ENCODE results near the gene NTNG2. TPM values are rescaled to one million over a fixed set of nuclear protein-coding genes. Genes with fewer than 3 reads are reported as not detected.

The NTNG2 gene, protein sequence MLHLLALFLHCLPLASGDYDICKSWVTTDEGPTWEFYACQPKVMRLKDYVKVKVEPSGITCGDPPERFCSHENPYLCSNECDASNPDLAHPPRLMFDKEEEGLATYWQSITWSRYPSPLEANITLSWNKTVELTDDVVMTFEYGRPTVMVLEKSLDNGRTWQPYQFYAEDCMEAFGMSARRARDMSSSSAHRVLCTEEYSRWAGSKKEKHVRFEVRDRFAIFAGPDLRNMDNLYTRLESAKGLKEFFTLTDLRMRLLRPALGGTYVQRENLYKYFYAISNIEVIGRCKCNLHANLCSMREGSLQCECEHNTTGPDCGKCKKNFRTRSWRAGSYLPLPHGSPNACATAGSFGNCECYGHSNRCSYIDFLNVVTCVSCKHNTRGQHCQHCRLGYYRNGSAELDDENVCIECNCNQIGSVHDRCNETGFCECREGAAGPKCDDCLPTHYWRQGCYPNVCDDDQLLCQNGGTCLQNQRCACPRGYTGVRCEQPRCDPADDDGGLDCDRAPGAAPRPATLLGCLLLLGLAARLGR
- 1.1 TPM for polyA plus RNA-seq (2013, experiment 1 of 2)
- polyA plus RNA-seq (2013, experiment 2 of 2) = 0.46 TPM

DNA sequence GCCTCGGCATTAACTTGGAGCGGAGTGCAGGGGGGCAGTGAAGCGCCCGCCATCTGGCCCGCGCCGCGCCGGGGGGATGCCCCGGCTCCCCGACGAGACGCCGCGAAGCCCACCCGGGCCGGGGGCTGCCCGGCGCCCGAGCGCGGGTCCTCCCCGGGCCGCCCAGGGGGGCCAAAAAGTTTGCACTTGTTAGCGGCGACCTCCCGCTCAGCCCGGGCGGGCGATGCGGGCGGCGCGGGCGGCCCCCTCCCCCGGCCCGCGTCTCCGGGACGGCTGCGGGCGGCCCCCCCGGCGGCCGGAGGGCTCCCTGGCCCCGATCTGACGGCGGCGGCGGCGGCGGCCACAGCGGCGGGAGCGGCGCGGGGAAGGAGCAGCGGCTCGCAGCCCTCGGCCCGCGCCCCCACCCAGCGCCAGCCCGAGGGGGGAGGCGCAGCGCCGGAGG lies at the start of gene NTNG2:
TSS of gene NTNG2 (plus strand) at position 316 of the 442 bp plus-strand sequence. CDS start 4,774 bp downstream, outside the sequence.
- Histone ChIP-seq H3K4me1 (ENCODE audit: control insufficient read depth, insufficient read depth, low read length, poor library complexity, severe bottlenecking) (peaks cover 10% of the 10 kb centered on the region), H3K27ac (ENCODE audit: low read depth, low read length, severe bottlenecking) (no peak within 1 kb of the TSS), H3K4me3 (ENCODE audit: extremely low read depth, insufficient read depth, low read length, poor library complexity, severe bottlenecking) (peak within 1 kb of the TSS; percentile 41), H3K36me3 (ENCODE audit: control insufficient read depth, insufficient read depth, low read length) (no peaks in the 10 kb centered on the region), H3K9me3 (ENCODE audit: control insufficient read depth, low read length) (no peaks in the 10 kb centered on the region)
- 0 to 1% methylated on average over 33 to 45 of the region's 67 CpGs for WGBS, 2 experiments (ENCODE audit: insufficient coverage in 2 of 2)

DNA sequence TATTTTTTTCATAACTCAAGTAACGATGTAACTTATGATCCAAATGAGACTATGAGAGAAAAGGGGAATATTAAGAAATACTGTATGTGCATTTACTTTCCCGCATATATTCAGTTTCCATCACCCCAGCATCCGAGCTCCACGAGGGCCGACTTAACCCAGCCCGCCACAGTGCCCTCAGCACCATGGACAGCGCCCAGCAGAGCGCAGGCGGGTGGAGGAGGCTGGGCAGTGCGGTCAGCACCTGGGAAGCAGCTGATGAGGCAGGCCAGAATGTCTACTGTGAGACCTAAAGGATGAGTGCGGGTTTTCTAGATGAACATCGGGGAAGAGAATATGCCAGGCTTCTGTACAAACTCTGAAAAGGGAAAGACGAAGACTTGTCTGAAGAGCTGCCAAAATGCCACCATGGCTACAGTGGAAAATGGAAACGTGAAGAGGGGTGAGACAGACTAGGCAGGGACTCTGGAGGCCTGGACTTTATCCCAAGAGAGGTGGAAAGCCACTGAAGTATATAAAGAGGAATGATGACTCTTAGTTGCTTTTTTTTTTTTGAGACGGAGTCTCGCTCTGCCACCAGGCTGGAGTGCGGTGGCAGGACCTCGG lies 47.7 kb upstream of the NTNG2 start:
- H3K36me3 ChIP-seq (ENCODE audit: control insufficient read depth, insufficient read depth, low read length) = no peaks in the 10 kb centered on the region
- H3K27ac ChIP-seq (ENCODE audit: low read depth, low read length, severe bottlenecking) = no peak overlapping the region
- WGBS, 2 experiments (ENCODE audit: insufficient coverage in 2 of 2) = 35 to 40% methylated on average over 10 to 12 of the region's 18 CpGs
- H3K9me3 ChIP-seq (ENCODE audit: control insufficient read depth, low read length) = no peaks in the 10 kb centered on the region
- H3K4me3 ChIP-seq (ENCODE audit: extremely low read depth, insufficient read depth, low read length, poor library complexity, severe bottlenecking) = no peak overlapping the region
- H3K4me1 ChIP-seq (ENCODE audit: control insufficient read depth, insufficient read depth, low read length, poor library complexity, severe bottlenecking) = no peaks in the 10 kb centered on the region

DNA sequence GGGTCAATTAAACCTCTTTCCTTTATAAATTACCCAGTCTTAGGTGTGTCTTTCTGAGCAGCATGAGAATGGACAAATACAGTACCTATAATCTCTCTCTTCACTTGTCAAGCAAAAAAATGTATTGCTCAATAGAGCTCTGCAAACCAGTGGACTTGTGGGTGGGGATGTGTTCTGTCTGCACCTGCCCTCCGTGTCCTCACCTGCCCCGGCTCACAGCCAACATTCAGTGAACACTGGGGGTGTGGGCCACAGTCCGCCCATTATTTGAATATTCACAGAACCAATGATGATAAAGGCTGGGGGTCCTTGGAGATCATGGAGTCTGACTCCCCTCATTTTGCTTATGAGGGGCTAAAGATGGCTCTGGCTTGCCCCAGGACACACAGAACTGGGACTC lies 45.3 kb upstream of the NTNG2 start:
- Histone ChIP-seq H3K9me3 (ENCODE audit: control insufficient read depth, low read length) (no peaks in the 10 kb centered on the region), H3K27ac (ENCODE audit: low read depth, low read length, severe bottlenecking) (no peak overlapping the region), H3K4me1 (ENCODE audit: control insufficient read depth, insufficient read depth, low read length, poor library complexity, severe bottlenecking) (no peaks in the 10 kb centered on the region), H3K36me3 (ENCODE audit: control insufficient read depth, insufficient read depth, low read length) (no peaks in the 10 kb centered on the region), H3K4me3 (ENCODE audit: extremely low read depth, insufficient read depth, low read length, poor library complexity, severe bottlenecking) (no peak overlapping the region)
- no CpG with 5 or more reads among the region's 3 CpGs for WGBS, 2 experiments (ENCODE audit: insufficient coverage in 2 of 2)

DNA sequence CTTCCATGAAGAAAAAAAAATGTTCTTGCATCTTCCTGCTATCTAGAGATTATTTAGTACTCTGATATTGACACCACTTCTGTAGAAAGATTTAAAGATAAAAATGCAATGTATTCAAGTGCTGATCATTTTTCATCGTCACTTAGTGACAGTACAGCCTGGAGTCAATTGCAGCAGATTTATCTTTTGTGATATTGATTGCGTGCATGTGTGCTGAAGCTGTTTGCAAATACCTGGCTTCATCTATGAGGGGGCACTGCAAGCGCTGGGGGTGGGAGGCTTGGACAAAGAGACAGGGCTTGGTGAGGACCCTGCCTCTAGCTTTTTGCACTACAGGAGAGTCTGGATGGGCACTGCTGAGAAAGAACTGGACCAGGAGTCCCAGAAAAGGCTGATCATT lies 44.2 kb upstream of the NTNG2 start:
- Histone ChIP-seq H3K27ac (ENCODE audit: low read depth, low read length, severe bottlenecking) (no peak overlapping the region), H3K36me3 (ENCODE audit: control insufficient read depth, insufficient read depth, low read length) (no peaks in the 10 kb centered on the region), H3K9me3 (ENCODE audit: control insufficient read depth, low read length) (no peaks in the 10 kb centered on the region), H3K4me3 (ENCODE audit: extremely low read depth, insufficient read depth, low read length, poor library complexity, severe bottlenecking) (no peak overlapping the region), H3K4me1 (ENCODE audit: control insufficient read depth, insufficient read depth, low read length, poor library complexity, severe bottlenecking) (no peaks in the 10 kb centered on the region)
- WGBS, 2 experiments (ENCODE audit: insufficient coverage in 2 of 2) = 84 to 89% methylated on average over 2 to 3 of the region's 3 CpGs

DNA sequence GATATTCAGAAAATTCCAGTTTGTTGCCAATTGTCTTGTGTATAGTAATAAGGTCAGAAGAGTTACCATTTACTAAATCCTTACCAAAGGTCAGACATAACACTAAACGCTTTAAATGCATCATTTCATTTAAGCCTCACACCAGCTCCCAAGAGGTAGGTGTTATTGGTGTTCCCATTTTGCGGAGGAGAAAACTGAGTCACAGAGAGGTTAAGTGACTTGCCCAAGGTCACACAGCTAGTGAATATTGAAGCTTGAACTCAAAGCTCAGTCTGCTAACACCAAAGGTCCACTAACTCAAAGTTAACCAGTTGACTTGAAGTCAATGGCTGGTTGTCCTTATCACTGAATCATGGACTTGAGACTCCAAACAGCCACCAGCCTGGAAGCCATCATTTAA lies 40.8 kb upstream of the NTNG2 start:
- WGBS, 2 experiments (ENCODE audit: insufficient coverage in 2 of 2) = 88 to 100% methylated on average over 1 of the region's 2 CpGs
- Histone ChIP-seq H3K4me3 (ENCODE audit: extremely low read depth, insufficient read depth, low read length, poor library complexity, severe bottlenecking) (no peak overlapping the region), H3K9me3 (ENCODE audit: control insufficient read depth, low read length) (no peaks in the 10 kb centered on the region), H3K27ac (ENCODE audit: low read depth, low read length, severe bottlenecking) (no peak overlapping the region), H3K4me1 (ENCODE audit: control insufficient read depth, insufficient read depth, low read length, poor library complexity, severe bottlenecking) (no peaks in the 10 kb centered on the region), H3K36me3 (ENCODE audit: control insufficient read depth, insufficient read depth, low read length) (no peaks in the 10 kb centered on the region)

DNA sequence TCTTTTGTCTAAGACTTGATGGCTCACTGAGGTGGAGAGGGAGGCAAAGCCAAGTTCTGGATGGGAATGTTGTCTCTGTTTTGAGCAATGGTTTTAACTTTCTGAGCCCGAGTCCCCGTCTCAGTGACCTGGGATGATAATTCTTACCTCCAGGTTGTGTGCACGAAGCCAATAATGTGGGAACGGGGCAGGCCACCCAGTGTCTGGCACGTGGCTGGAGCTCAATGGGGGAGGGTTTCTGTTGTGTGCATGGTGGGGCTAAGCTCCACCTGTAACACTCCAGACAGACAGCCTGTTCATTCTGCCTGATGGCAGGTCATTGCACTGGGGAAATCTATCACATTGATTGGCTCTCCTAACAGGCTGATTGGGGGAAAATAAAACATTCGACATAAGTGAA lies 37.1 kb upstream of the NTNG2 start:
- H3K4me1 ChIP-seq (ENCODE audit: control insufficient read depth, insufficient read depth, low read length, poor library complexity, severe bottlenecking) = no peaks in the 10 kb centered on the region
- H3K36me3 ChIP-seq (ENCODE audit: control insufficient read depth, insufficient read depth, low read length) = no peaks in the 10 kb centered on the region
- 29 to 83% methylated on average over 1 to 6 of the region's 6 CpGs for WGBS, 2 experiments (ENCODE audit: insufficient coverage in 2 of 2)
- H3K4me3 ChIP-seq (ENCODE audit: extremely low read depth, insufficient read depth, low read length, poor library complexity, severe bottlenecking) = no peak overlapping the region
- no peaks in the 10 kb centered on the region for H3K9me3 ChIP-seq (ENCODE audit: control insufficient read depth, low read length)
- H3K27ac ChIP-seq (ENCODE audit: low read depth, low read length, severe bottlenecking) = no peak overlapping the region

DNA sequence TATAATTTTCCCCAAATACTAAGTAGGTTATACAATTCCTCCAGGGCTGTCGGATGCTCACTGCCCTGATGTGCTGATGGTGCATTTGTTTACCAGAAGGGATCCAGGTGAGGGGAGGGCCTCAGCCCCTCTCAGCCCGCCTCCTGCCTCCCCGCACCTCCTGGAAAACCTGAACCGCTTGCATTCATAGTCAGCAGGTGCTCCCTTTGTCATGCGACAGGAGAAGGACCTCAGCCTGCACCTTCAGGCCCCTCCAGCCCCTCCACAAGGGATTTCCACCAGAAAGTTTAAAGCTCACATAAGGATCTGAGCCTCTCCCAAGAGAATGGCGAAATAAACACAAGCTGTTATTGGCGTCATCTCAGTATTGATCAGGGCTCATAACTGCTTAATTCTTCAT lies 36.5 kb upstream of the NTNG2 start:
- Histone ChIP-seq H3K27ac (ENCODE audit: low read depth, low read length, severe bottlenecking) (no peak overlapping the region), H3K4me1 (ENCODE audit: control insufficient read depth, insufficient read depth, low read length, poor library complexity, severe bottlenecking) (no peaks in the 10 kb centered on the region), H3K9me3 (ENCODE audit: control insufficient read depth, low read length) (no peaks in the 10 kb centered on the region), H3K4me3 (ENCODE audit: extremely low read depth, insufficient read depth, low read length, poor library complexity, severe bottlenecking) (no peak overlapping the region), H3K36me3 (ENCODE audit: control insufficient read depth, insufficient read depth, low read length) (no peaks in the 10 kb centered on the region)
- WGBS, 2 experiments (ENCODE audit: insufficient coverage in 2 of 2) = 41 to 48% methylated on average over 5 to 7 of the region's 7 CpGs

DNA sequence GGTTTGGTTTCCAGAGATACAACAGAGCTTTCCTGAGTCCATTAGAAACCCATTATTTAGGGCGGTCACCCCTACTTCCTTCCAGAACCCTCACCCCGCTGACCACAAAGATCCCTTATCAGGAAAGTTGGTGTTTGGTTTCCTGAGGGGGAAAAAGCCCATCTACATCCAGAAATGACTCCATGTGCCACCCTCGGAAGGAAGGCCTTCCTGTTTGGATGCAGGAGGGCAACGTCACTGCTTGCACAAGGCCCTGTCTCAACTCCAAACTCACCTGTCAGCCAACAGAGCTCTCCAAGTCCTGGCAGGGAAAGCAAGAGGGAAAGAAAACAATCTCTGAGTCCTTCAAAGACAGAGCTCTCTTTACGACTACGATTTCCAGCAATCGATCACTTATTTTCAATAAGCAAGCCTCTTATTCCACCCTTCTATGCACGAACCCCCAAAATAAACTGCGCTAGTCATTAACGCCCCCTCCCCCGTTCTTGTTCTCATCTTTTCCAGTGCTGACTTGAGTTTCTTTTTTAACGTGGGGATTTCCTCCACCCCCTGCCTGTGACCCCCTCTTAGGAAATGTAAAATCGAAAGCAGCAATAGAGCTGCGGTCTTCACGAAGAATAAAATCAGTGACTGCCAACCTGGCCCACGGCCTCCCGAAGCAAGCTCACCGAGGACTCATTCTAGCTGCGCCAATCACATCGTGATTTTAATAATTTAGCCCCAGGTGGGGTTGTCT lies 35.7 kb upstream of the NTNG2 start:
- WGBS, 2 experiments (ENCODE audit: insufficient coverage in 2 of 2) = 75 to 82% methylated on average over 13 to 16 of the region's 20 CpGs
- H3K4me1 ChIP-seq (ENCODE audit: control insufficient read depth, insufficient read depth, low read length, poor library complexity, severe bottlenecking) = no peaks in the 10 kb centered on the region
- no peak overlapping the region for H3K4me3 ChIP-seq (ENCODE audit: extremely low read depth, insufficient read depth, low read length, poor library complexity, severe bottlenecking)
- no peaks in the 10 kb centered on the region for H3K9me3 ChIP-seq (ENCODE audit: control insufficient read depth, low read length)
- H3K36me3 ChIP-seq (ENCODE audit: control insufficient read depth, insufficient read depth, low read length) = no peaks in the 10 kb centered on the region
- H3K27ac ChIP-seq (ENCODE audit: low read depth, low read length, severe bottlenecking) = no peak overlapping the region

DNA sequence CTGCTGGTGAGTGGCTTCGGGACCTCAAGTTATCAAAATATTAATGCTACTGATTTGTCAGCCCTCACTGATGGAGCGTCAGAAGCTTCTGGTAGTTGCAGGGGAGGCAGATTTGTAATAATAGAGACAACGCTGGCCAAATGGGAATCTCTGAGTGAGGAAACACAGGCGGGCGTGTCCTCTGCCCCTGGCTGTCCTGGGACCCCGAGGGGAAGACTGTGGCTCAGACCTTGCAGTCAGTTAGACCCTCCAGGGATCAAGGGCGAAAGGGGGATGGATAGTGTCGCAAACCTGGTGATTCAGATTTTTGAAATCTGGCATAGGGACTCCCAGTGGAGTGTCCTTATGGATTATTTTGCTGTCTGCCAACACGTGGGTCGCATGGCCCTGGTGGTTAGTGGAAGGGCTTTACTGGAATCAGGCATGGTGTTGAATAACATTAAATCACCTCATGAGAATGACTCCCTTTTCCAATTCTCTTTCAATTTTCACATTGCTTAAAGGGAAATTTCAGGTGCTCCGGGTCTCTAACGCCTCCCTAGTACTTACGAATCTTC lies 35.1 kb upstream of the NTNG2 start:
- Histone ChIP-seq H3K4me3 (ENCODE audit: extremely low read depth, insufficient read depth, low read length, poor library complexity, severe bottlenecking) (no peak overlapping the region), H3K27ac (ENCODE audit: low read depth, low read length, severe bottlenecking) (no peak overlapping the region), H3K9me3 (ENCODE audit: control insufficient read depth, low read length) (no peaks in the 10 kb centered on the region), H3K4me1 (ENCODE audit: control insufficient read depth, insufficient read depth, low read length, poor library complexity, severe bottlenecking) (no peaks in the 10 kb centered on the region), H3K36me3 (ENCODE audit: control insufficient read depth, insufficient read depth, low read length) (no peaks in the 10 kb centered on the region)
- WGBS, 2 experiments (ENCODE audit: insufficient coverage in 2 of 2) = 75 to 92% methylated on average over 7 to 10 of the region's 13 CpGs

DNA sequence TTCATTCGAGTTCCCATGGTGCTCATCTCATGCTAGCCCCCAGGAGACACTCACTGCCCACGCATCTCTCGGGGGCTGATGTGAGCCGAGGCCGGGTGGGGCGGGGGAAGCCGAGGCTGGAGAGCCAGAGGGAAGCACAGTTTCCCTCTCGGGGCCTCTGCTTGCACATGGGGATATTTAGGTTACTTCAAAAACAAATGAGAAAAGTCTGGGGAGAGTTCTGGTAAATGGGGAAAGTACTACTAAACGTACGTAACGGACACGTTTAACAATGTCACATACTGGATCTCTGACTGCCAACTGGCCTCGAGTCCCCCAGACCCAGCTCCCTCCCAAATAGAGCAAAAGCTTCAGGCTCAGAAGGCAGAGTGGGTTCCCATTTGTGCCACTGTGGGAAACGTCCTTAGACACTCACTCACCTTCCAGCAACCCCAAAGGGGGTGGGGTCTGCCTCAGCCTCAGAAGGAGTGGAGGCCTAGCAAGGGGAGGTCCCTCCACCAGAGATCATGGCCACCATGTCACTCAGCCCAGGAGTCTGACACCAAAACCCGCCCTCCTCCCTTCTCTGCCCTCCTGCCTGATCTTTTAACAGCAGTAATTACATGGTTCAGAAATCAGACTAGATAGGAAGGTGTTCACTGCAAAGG lies 33.8 kb upstream of the NTNG2 start:
- H3K4me1 ChIP-seq (ENCODE audit: control insufficient read depth, insufficient read depth, low read length, poor library complexity, severe bottlenecking) = no peaks in the 10 kb centered on the region
- 86 to 90% methylated on average over 13 of the region's 15 CpGs for WGBS, 2 experiments (ENCODE audit: insufficient coverage in 2 of 2)
- no peak overlapping the region for H3K27ac ChIP-seq (ENCODE audit: low read depth, low read length, severe bottlenecking)
- no peaks in the 10 kb centered on the region for H3K36me3 ChIP-seq (ENCODE audit: control insufficient read depth, insufficient read depth, low read length)
- H3K9me3 ChIP-seq (ENCODE audit: control insufficient read depth, low read length) = no peaks in the 10 kb centered on the region
- H3K4me3 ChIP-seq (ENCODE audit: extremely low read depth, insufficient read depth, low read length, poor library complexity, severe bottlenecking) = no peak overlapping the region

All from mesodermal cell (in vitro differentiated cells).